Bronchus fibroblast of lung (primary cell): ENCODE measurements around the gene LENEP. TPM values are rescaled to one million over a fixed set of nuclear protein-coding genes. Genes with fewer than 3 reads are reported as not detected.

Experiments used
- total RNA-seq: library from RNA; depleted of rRNA; stranded (reverse); fragments of >200 nt; gene quantifications from 2 replicates; pipeline ENCODE4 v1.2.3, GENCODE V29; 2015

The LENEP gene, protein sequence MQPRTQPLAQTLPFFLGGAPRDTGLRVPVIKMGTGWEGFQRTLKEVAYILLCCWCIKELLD
- total RNA-seq = not detected in 2 replicates

DNA sequence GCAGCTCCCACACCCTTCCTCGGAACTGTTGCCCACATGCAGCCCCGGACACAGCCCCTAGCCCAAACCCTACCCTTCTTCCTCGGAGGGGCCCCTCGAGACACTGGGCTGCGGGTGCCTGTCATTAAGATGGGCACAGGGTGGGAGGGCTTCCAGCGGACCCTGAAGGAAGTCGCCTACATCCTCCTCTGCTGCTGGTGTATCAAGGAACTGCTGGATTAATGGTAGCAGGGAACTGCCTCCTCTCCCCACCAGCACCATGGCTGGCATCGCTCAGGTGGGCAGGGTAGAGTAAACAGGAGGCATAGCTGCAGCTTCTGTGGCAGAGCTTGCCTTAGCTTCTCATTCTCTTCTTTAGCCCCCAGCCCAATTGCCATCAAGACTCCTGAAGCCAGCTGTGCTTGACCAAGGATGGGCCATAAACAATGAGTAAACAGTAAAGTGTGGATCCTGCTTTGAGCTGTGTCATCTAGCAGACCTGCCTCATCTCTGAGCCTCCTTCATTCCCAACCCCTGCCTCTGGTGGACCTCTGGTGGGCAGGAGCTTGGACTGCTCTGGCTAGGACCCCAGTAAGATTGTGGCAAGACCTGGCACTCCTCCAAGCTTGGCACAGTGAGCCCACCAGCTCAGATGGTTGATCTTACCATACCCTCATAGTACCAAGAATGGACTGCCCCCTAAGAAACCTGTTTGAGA lies at the start of gene LENEP:
Gene LENEP (plus strand): TSS at position 15 of the 697 bp plus-strand sequence. CDS start 22 bp downstream, at position 37.

DNA sequence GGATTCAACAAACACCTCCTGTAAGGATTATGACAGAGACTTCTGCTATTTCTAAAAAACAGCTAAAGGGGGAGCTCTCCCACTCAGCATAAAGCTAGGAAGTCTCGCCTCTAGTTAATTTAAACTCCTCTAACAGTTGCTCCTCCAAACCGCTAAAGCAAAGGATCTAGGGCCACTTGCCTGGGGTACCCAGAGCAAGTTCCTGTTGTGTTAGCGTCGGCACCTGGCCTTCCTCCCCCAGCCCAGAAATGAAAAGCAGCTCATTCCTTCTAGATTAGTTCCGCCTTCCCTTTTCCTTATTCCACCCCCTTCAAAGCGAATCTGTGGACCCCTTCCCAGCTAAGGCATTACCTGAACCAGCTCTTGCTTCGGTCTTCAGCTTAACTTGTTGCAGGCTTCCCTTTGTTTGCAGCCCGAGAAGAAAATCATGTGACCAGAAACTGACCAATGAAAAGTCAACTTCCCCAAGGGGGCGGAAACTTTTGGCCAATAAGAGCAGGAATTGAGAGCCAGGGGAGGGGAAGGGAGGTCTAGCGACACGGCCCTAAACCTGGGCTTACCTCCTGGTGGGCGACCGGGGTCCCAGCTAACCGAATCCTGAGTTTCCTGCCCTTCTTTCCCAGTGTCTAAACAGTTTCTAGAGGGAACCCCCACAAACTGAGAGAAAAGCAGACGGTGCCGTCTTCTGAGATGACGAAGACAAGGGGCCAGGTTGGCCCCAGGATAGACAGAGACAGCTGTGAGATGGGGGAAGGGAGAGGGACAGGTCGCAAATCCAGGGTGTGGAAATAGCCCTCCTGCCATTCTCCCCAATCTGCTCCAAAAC lies 37.5 kb upstream of the LENEP start, which contains the start of gene PBXIP1:
Gene PBXIP1 (minus strand): TSS at position 382 of the 826 bp plus-strand sequence. CDS start 2,378 bp downstream, outside the sequence.

DNA sequence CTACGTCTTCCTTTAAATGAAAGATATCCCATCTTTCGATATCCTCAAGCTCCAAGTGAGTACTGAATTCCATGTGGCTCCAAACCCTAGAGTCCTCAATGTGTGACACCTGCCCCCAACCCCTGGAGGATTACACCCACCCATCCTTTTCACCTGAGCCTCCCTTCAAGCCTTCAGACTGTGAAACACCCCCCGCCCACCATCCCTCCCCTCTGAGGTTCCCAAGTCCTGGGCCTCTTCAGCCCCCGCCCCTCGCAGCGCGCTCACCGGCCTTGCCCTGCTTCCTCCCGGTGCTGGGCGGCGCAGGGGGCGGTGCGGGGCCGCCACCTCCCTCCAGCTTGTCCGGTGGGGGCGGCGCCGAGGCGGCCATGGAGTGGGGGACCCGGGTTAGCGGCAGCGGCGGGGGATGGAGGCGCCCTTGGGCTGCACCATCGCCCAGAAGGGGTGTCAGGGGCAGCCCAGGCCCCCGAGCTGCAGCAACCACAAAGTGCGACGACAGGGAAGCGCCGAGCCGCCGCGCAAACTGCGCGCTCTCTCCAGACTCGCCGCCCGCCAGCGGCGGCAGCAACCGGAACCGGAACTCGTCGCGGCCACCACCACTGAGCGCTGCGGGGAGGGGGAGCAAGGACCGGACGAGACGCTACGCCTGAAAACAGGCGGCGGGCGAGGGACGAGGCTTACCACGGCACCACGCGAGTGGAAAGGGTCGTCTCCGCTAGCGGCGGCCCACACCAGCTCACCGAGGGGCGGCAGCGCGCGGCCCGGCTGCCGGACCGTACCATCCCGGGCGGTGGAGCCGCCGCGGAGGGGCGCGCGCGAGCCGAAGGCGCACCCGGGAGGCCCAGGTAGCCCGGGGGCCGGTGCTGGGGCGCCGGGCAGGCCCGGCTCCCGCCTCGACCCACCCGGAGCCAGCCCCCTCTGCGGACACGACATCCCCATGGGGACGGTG lies 31.9 kb upstream of the LENEP start, which contains the start of gene PYGO2:
Gene PYGO2 (minus strand): TSS at position 576 of the 949 bp plus-strand sequence. CDS start 206 bp downstream, at position 370.

DNA sequence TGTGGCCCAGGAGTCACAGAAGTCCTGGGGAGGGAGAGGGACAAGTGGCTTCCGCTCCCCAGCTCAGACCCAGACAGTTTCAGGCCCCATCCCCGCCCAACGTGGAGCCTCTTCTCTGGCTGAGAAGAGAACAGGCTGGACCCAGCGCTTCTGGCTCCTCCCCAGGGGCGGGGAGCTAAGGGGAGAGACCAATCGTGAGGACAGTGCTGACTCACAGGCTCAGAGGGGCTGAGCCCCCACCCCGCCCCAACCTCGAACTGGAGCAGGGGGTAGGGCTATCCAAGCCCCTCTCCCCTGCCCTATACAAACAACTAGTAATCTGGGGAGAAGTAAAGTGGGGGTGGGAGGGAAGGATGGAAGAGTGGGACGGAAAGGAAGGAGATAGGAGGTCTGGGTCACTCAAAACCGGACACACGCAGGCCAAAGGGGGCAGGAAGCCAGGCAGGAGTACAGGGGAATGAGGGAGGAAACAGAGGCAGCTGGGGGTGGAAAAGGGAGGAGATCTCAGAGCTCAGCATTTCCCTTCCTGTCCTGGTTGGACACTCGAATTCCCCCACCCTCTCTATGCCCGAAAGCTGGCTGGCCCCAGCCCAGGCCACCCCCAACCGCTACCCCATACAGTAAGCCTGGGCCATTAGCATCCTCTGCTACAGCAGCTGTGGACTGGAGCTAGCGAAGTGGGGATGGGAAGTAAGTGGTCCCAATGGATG lies 22.6 kb upstream of the LENEP start, which contains the start of gene SHC1:
Gene SHC1 (minus strand): TSS at position 117 of the 710 bp plus-strand sequence. CDS start 221 bp downstream, outside the sequence.

DNA sequence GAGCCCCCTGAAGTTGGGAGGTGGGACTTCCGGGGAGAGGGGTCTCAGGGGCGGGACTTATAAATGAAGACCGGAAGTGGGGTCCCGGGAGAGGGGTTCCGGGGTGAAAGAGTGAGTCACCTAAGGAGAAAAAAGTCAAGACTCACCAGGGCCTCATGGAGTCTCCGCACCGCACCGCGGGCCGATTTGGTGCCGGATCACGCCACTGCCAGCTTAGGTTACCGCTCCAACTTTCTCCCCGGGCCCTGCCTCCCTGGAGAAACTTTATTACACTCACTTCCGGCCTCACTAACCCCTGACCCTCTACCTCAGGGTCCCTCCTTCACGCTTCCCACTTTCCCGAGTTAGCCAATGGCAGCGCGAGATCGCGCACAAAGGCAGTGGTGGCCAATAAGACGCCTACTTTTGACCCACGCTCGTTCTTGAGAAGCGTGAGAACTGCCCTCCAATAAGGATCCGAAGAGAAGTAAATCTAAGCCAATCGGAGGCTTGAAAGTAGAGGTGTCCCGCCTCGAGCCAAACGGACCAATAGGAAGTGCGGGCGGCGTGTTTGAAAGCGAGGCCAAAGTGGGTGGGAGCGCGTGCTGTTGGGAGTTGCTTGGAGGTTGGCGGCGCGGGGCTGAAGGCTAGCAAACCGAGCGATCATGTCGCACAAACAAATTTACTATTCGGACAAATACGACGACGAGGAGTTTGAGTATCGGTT lies 19.1 kb upstream of the LENEP start, which contains the start of gene CKS1B:
Gene CKS1B (plus strand): TSS at position 580 of the 706 bp plus-strand sequence. CDS start 65 bp downstream, at position 645.

DNA sequence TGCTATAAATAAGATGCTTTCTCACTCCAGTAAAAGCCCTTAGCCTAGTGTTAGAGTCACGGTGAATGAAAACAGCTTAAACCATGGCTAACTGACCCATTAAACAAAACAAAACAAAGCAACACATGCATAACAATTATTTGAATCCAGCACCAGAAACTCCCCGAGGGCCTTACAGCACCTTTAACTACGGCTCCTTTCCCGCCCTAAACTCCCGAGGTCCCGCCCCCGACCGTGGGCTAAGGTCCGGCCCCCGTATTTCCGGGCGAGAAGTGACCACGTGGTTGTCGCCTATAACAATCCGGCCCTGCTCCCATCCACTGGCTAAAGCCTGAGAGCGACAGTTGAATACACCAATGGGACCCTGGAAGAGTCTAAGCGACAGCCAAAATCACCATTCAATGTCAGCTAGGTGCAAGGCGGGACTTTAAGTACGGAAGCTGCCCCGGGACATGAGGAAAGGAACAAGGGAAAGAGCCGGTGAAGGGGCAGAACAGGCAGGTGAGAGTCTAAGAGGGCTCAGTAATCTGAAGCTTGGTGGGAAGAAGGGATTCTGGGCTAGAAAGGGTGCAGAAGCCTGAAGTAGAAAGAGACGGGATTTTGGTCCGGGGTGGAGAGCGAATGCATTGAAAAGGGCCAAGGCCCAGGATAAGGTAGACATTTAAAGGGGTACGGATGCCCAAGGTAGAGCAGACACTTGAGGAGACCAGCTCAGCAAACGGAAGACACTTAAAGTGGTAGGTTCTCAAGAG lies 10.3 kb upstream of the LENEP start, which contains the start of gene FLAD1:
Gene FLAD1 (plus strand): TSS at position 448 of the 752 bp plus-strand sequence. CDS start 351 bp downstream, outside the sequence.

DNA sequence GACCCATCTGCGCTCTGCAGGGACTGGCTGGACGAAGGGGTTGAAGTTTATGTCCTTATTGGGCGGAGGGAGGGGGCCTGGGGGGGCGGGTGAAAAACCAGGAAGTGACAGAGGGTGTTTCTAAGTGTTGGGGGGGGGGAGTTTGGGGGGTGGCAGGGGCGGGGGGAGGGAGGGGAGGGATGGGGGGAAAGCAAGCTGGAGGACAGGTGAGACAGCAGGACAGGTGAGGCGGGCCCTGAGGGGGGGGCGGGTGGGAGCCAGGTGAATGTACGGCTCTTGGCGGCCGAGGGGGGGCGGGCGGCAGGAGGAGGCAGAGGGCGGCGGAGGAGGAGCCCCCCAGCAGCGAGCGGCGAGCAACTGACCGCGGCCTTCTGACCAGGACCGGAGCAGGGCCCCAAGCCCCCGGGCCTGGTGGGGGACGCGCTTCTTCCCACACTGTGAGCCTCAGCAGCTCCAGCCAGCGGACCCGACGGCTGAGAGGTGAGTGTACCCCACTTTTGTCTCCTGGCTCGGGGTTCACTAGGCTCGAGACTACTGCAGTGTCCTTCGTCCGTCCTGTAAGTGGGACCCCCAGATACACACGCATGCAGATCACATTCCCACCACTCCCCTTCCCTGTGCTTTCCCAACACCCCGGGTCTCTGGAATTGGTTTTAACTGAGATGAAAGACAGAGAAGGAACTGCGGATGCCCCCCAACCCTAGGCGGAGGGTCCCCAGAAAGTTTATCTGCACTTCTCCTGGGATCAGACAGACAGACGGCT lies 9.3 kb downstream of the LENEP start, which contains the start of gene ZBTB7B:
Gene ZBTB7B (plus strand): TSS at position 339 of the 763 bp plus-strand sequence. CDS start 11,859 bp downstream, outside the sequence.

DNA sequence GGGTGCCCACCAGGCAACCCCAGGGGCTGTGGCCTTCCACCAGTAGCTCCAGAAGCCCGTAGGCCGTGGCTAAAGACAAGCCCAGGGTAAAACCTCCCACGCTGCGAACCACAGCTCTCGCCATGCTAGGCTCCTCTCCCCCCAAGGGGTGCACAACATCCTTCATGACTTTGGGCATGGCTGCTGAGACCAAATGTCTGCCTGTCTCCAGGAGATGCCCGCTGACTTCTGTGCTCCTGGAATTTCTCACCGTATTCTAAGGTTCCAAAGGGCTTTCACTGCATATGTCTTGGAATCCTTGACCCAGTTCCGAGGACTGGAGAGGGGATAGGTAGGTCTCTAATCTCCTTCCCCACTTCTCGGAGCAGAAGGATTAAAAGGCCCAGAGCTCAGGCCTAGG lies 40.1 kb downstream of the LENEP start, which contains the start of the genes DCST1 and DCST2:
Gene DCST1 (plus strand): TSS at position 301 of the 400 bp plus-strand sequence. CDS start 213 bp downstream, outside the sequence.
Gene DCST2 (minus strand): TSS at position 258 of the 400 bp plus-strand sequence. CDS start 80 bp downstream, at position 178.

Other genes starting within 250 kb of the LENEP start
- gene KCNN3, start 123.3 kb upstream of the LENEP start, total RNA-seq = not detected in 2 replicates
- 9.2 and 11.4 TPM in 2 replicates for gene PMVK, start 56.9 kb upstream of the LENEP start, total RNA-seq
- 42.1 and 48.9 TPM in 2 replicates for gene PBXIP1, start 37.5 kb upstream of the LENEP start, total RNA-seq
- 16.8 and 19.2 TPM in 2 replicates for gene PYGO2, start 31.8 kb upstream of the LENEP start, total RNA-seq
- gene SHC1, start 22.8 kb upstream of the LENEP start, total RNA-seq = 192 and 203 TPM in 2 replicates
- 222 and 236 TPM in 2 replicates for gene CKS1B, start 18.9 kb upstream of the LENEP start, total RNA-seq
- gene FLAD1, start 10.2 kb upstream of the LENEP start, total RNA-seq = 35.3 and 41.8 TPM in 2 replicates
- gene ZBTB7B, start 9.2 kb downstream of the LENEP start, total RNA-seq = 13.1 and 14.5 TPM in 2 replicates
- gene DCST2, start 40.2 kb downstream of the LENEP start, total RNA-seq = under 0.01 and 0.17 TPM in 2 replicates
- gene DCST1, start 40.2 kb downstream of the LENEP start, total RNA-seq = not detected in 2 replicates
- 82.9 and 84.4 TPM in 2 replicates for gene ADAM15, start 57.7 kb downstream of the LENEP start, total RNA-seq
- 7.7 and 8.3 TPM in 2 replicates for gene EFNA4, start 70.2 kb downstream of the LENEP start, total RNA-seq
- gene EFNA3, start 85.3 kb downstream of the LENEP start, total RNA-seq = 0.67 and 1.2 TPM in 2 replicates
- 0.50 and 0.89 TPM in 2 replicates for gene EFNA1, start 134.3 kb downstream of the LENEP start, total RNA-seq
- 39.2 and 53.4 TPM in 2 replicates for gene SLC50A1, start 142.3 kb downstream of the LENEP start, total RNA-seq
- 100 and 114 TPM in 2 replicates for gene DPM3, start 146.9 kb downstream of the LENEP start, total RNA-seq
- 207 and 218 TPM in 2 replicates for gene KRTCAP2, start 179.7 kb downstream of the LENEP start, total RNA-seq
- 5.2 and 5.4 TPM in 2 replicates for gene TRIM46, start 180.3 kb downstream of the LENEP start, total RNA-seq
- gene THBS3, start 214.3 kb downstream of the LENEP start, total RNA-seq = 10.1 and 11.9 TPM in 2 replicates
- 94.7 and 107 TPM in 2 replicates for gene MTX1, start 215.1 kb downstream of the LENEP start, total RNA-seq